NCI-H2227 (cell line): ENCODE results near the gene NR2F6.

ENCODE experiments used
- DNase-seq: peaks from one replicate; lab custom pipeline; 2025; ENCODE audit not compliant: unreplicated experiment; lab: John Stamatoyannopoulos, UW

NR2F6 gene

GRCh38 chr19:17264641-17264979 is 18.9 kb upstream of the NR2F6 start, which contains the start of gene USHBP1:
Gene USHBP1, minus strand, starts transcription at chr19:17264745. Its CDS starts 446 bp downstream, at chr19:17264299.
- DNase-seq, result no peak

GRCh38 chr19:17263712-17264640 is 18.3 kb upstream of the NR2F6 start:
- no peak for DNase-seq

GRCh38 chr19:17262557-17262956 is 16.8 kb upstream of the NR2F6 start:
- no peak for DNase-seq

GRCh38 chr19:17260842-17261325 is 15.2 kb upstream of the NR2F6 start:
- peak; percentile 26 for DNase-seq

- DNase-seq, result no peak
These were observed 14.2 kb upstream of the NR2F6 start for GRCh38 chr19:17259934-17260333.

- DNase-seq, result peak; percentile 16
These were observed 13.5 kb upstream of the NR2F6 start for GRCh38 chr19:17259118-17259780.

GRCh38 chr19:17256130-17256529 is 10.4 kb upstream of the NR2F6 start:
- no peak for DNase-seq

DNA sequence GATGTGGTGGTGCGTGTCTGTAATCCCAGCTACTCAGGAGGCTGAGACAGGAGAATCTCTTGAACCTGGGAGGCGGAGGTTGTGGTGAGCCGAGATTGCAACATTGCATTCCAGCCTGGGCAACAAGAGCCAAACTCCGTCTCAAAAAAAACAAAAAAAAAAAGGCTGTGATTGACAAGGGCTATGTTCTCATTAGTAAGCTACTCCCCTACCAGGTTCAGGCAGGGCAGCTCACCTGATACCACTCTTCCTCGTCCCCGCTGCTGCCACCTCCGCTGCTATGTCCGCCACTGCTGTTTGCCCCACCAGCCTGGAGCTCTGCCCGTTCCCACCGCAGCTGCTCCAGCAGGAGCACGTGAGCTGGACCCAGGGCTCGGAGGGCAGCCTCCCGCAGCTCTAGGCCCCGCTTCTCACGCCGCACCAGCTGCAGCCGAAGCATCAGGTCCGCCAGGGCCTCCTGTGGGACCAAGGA is 9.5 kb upstream of the NR2F6 start:
- peak; percentile 52 for DNase-seq

GRCh38 chr19:17254636-17255035 is 8.9 kb upstream of the NR2F6 start:
- no peak for DNase-seq

DNA sequence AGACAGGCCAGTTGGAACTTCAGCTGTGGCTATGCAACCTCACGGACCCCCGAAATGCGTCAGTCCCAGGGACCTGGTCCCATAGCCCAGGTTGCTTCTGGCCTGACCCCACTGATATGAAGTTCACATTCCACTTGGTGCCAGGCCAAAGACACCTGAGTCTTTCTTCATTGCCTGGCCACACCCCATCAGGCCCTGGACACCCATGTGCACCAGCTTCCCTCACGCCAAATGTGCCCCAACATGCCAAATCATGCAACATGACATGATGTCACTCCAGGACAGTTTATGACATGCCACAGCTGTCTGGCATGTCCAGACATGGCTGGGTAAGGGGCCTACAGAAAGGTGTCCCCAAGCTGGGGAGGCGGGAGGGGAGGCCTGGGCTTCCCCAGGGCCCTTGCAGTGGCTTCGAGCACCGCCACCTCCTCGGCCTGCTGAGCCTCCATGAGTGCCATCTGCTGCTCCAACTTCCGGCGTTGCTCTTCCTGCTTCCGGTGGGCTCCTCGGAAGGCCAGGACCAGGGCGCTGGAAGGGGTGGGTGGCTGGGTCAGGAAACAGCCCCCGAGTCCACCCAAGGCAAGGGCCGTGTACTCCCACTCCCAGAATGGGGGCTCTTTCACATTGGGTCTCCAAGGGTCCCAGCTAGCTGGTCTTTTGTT is 4.3 kb upstream of the NR2F6 start:
- DNase-seq, result no peak

DNA sequence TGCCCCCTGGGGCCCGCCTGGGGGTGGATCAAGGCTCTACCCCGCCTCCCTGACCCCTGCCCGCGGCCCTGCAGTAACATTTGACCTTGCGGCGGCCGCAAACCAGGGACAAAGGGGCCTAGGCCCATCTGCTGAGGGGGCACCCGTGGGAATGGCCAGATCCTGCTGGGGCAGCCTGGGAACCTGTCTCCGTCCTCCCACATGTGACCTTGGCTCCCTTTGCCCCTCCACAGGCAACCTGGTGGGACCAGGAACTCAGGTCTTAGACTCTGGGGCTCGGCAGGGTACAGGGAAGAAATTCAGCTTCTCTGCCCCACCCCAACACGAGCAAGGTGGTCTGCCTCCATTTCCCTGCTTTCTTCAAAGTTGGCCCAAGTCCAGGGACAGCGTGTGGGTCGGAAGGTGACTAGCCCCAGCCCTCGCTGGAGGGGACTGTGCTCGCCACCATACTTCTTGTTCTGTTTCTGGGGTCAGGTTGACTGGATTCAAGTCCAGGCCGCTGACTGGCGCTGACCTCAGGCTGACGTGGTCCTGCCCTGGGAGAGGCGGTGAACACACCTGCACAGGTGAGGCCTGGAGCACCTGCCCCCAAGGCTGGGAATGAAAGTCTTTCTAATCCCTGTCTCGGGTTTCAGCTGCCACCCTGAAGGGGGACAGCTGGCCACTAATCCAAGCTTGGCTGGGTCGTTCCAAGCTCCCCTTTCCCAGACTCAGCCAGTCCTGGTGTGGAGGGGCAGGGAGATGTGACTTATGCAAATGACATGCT is 2.5 kb upstream of the NR2F6 start:
- no peak for DNase-seq

GRCh38 chr19:17246681-17247425 is 1.1 kb upstream of the NR2F6 start:
- no peak for DNase-seq

DNA sequence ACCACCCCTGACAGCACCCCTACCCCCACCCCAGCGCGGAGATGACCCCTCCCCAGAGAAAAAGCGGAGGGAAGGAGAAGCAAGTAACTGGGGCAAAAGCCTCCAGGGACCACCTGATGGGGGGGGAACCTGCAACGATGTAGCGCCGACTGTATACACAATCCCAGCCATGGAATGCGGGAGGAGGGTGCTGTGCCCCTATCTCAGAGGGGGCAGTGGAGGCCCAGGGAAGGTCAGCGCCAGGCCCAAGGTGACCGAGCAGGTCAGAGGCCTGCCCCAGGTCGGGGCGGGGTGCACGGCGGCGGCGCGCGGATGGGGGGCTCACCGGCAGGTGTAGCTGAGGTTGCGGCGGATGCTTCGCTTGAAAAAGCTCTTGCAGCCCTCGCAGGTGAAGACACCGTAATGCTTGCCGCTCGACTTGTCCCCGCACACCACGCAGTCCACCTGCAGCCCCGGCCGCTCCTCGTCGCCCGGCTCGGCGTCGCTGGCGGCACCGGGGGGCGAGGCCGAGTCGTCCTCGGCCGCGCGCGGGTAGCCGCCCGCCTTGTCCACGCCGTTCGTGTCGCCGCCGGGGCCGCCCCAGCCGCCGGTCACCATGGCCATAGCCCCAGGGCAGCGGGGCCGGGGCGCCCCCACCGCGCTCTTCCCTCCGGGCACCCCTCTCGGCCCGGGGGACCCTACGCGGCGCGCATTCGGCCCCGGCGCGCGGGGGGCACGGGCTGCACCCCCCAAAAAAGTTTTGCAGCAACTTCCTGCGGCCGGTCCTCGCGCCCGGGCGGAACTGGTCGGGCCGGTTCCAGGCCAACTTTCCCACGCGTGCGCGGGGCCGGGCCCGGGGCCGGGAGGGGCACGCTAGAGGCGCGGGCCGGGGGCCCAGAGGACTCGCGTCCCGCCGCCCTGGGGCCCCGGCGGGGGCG is 843 bp downstream of the NR2F6 start:
- DNase-seq, result no peak

GRCh38 chr19:17243830-17244617 is 1.7 kb downstream of the NR2F6 start:
- DNase-seq, result no peak

DNA sequence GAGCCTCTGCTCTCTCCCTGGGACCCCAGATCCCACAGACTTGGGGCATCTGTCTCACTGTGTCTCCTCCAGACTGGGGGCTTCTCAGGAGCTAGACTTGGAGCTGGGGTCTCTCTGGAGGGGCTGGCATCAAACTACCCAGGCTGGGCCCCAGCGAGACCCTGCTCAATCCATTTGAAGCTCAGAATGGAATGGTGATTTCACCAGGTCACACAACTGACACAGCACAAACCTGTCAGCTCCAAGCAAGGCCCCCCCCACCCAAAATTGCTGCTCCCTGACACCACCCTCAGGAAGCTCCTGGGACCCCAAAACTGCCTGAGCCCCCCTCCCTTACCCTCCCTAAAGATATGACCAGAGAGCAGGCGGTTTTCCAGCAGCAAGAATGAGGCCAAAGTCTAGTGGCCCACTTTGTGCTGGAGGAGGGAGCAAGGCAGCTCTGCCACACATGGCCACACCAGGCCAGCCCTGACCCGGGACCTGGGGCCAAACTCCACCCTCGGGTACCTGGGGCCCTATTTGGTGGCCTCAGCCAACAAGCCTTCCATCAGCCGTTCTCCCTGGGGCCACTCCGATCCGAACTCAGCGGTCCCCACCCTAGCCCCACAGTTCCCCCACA is 2.4 kb downstream of the NR2F6 start:
- DNase-seq, result no peak

DNA sequence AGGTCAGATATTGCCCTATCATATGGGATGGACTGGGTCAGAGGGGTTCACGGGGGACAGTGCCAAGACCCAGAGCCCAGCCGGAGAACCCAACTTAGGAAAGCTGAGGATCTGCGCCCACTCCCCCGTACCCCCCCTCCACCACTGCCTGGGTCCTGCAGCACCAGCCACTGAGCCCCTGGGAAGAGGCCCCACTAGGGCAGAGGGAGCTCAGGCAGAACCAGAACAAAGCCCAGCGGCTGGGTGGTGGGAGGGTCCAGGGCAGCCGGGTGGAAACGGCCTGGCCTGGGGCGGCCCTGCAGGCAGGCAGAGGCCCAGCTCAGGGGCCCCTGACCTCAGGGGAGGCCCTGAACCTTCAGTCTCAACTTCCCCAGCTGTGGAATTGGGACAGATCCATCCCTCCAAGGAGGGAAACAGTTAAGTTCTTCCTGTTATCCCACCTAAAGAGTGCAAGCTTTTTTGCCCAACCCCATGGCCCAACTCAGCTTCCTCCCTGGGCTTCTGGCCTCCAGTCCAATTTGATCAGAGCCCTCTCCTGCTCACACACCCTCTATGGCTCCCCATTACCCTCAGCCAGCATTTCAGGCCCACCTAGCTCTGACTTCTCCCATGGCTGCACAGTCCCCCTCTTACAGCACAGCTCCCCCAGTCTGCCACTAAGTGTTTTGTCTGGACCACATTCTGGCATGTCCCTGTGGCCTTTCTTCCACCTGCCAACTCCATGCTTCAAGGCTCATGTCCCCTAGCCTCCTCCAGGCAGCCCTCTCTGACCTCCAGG is 3.1 kb downstream of the NR2F6 start:
- DNase-seq, result no peak

GRCh38 chr19:17240826-17241399 is 4.8 kb downstream of the NR2F6 start:
- DNase-seq, result no peak
